GM18519 (cell line): ENCODE data around the gene SETSIP.
"Not testable (repeated sequence)": the region's sequence is repeated elsewhere in the genome, so short reads cannot be mapped to it uniquely, and the experiment has no call there.

Source experiments
- ATAC-seq: cut with Tn5 transposase; IDR thresholded peaks from one replicate; pipeline ENCODE4 v1.9.1; 2021; ENCODE audit warnings: mild to moderate bottlenecking, moderate library complexity; ENCODE audit not compliant: unreplicated experiment, low FRiP score

The SETSIP gene, protein sequence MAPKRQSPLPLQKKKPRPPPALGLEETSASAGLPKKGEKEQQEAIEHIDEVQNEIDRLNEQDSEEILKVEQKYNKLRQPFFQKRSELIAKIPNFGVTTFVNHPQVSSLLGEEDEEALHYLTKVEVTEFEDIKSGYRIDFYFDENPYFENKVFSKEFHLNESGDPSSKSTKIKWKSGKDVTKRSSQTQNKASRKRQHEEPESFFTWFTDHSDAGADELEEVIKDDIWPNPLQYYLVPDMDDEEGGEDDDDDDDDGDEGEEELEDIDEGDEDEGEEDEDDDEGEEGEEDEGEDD

DNA sequence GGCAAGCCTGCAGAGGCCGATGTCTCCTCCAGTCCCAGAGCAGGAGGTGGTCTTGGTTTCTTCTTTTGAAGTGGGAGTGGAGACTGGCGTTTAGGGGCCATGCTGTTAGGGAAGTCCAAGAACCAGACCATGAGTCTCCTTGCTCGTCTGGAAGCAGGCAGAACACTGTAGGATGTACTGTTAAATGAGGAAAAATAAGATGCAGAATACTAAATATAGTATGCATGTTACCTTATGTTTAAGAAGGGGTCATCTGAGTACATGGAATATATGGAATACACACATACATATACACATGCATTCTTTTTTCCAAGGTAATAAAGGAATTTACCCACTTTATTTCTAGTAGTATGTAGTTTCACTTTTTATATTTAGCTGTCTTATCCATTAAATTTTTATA lies at the start of gene SETSIP:
SETSIP (minus strand) TSS at position 101 of the 400 bp plus-strand sequence; CDS start at position 101, 0 bp downstream.
- no peak for ATAC-seq

DNA sequence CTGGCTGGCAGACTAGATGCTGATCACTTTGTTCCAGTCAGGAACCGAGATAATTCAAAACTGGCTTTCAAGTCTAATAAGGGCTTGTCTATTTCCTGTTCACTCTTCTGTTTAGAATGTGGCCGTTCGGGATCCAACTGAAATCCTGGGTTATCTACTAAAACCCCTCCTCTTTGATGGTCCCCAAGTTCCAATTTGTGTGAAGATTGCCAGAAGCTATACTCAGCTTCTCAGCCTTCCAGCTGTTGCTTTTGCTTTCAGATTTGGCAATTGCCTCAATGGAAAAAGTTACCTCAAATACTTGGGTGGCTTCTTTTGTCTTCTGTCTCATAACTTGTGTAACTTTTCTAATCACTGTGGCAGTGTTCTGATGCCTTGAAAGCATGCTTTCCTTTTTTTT lies 48.7 kb upstream of the SETSIP start:
- ATAC-seq, result no peak

DNA sequence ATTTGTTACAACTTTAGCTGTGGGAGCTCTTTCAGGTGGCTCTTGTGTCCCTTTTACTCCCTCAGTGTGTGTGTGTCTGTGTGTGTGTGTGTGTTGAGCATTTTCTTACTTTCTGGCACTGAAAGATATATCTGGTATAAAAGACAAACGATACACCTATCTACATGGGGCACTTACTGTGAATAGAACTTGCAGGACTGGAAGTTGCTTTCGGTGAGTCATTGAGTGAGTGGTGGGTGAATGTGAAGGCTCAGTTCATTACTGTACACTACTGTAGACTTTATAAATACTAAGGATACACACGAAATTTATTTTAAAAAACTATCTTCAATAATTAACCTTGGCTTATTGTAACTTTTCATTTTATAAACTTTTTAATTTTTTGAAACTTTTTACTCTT lies 43.6 kb upstream of the SETSIP start:
- ATAC-seq, result no peak

DNA sequence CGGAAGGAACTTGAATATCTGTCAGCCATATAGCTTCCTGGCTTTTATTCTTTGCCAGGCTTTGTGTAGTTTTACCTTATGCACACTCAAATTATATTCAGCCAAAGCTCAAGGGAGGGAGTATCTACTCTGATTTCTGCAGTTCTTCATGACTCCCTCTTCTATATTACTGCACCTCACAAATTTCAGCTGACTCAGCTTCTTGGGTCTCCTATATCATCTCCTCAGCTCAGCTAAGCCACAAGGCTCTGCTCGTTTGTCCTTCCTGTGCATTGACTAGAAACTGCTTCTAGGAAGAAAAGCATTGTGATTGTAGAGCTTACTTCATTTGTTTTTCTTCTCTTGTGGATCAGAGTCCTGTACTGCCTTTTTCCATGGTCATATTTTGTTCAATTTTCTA lies 42.3 kb upstream of the SETSIP start:
- ATAC-seq, result no peak

DNA sequence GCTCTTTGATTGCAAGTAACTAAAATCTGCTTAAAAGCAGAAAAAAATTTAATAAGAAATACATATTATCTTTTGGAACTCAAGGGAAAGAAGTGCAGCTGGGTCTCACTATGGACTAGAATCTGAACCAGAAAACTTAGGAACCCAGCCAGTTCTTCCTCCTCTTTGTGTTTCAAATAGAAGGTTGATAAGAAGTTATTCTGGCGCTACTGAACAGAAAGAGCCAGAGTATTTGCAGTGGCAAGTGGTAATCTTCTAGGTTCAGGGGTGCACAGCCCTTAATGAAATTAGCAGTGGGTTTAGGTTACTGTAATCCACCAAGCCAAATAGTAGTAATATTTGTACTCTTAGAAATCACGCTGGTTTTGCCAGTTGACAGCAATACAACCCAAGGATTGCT lies 33.4 kb upstream of the SETSIP start:
- ATAC-seq, result no peak

DNA sequence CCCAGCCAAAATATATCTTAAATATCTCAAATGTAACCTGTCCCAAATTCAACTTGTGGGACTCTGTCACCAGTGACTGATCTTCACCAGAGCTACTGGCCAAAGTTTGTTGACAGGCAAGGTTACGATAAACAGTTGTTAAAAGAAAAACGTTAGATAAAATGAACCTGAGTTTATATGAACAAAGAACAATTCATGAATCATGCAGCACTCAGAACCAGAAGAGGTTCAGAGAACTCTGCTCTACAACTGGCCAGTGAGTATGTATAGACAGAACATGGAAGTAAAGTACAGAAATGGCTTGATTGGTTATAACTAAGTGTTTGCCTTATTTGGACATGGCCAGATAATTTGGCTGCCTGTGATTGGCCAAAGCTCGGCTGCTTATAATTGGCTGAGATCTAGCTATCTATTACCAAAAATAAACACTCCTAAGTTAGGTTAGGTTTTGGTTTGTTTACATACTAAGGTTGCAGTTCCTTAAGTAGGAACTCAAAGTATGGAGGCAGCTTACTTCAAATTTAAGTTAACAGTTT lies 30.4 kb upstream of the SETSIP start:
- ATAC-seq, result no peak

DNA sequence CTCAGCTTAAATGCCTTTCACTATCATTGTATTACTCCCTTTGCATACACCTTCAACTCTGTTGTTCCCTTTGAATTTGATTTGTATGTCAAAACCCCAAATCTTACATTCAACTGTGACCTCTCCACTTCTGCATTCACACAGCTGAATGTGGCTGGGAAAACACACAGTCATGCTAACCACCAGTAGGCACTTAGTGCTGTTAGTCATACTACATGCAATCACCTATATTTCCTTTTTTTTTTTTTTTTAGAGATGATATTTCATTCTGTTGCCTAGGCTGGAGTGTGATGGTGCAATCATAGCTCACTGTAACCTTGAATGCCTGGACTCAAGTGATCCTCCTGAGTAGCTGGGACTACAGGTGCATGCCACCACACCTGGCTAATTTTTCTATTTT lies 21.1 kb upstream of the SETSIP start:
- ATAC-seq, result no peak

DNA sequence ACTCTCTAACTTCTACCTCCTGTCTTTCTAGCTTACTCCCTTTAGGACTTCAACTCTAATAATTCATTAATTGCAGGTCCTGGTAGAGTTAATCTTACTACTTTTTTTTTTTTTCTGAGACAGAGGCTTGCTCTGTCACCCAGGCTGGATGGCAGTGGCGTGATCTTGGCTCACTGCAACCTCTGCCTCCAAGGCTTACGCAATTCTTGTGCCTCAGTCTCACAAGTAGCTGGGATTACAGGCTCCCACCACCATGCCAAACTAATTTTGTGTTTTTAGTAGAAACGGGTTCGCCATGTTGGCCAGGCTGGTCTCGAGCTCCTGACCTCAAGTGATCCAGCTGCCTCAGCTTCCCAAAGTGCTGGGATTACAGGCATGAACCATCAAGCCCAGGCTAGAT lies 20.7 kb upstream of the SETSIP start:
- no peak for ATAC-seq

DNA sequence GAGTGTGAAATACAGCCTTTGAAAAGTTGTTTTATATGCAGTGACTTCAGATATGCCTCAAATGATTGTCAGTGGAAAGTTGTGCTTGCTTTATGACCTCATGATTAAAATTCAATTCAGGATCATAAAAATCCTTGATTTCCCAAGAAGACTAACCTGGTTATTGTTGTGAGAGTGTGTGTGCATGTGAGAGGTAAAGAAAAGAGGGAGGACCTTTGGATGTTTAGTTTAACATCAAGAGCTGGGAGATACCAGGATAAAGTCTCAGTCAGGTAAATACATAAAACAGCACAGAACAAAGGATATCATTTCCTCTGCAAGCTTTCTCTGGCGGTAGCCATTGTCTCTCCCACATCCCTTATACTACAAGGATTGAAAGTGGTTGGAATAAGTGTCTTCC lies 19.4 kb upstream of the SETSIP start:
- no peak for ATAC-seq

DNA sequence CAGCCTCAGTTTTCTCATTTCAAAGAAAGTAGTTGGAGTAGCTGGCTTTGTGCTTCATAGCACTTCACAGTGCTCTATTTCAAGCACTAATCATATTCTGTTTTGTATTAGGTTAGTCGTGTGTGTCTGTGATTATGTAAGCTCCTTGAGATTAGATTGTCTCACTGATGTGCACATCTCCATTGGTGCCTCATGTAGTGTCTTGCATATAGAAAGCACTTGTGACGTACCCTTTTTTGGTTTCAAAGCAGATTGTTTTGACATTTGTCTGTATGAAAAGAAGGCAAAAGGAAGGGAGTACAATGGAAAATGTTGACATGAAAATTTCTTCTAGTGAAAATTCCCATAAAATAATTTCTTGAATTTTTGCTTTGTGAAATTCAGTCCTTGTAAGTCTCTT lies 18.9 kb upstream of the SETSIP start:
- ATAC-seq, result no peak

DNA sequence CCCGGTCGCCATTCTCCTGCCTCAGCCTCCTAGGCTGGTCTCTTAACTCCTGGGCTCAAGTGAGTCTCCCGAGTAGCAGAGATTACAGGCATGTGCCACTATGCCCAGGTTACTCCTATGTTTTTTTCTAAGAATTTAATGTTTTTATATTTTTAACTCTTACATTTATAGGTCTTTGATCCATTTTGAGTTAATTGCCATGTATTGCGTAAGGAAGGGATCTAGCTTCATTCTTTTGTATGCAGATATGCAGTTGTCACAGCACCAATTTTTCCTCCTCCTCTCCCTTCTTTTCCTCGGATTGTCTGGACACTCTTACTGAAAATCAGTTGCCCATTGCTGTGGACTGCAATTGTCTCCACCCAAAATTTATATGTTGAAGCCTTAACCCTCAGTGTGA lies 16.4 kb upstream of the SETSIP start:
- ATAC-seq, result no peak

DNA sequence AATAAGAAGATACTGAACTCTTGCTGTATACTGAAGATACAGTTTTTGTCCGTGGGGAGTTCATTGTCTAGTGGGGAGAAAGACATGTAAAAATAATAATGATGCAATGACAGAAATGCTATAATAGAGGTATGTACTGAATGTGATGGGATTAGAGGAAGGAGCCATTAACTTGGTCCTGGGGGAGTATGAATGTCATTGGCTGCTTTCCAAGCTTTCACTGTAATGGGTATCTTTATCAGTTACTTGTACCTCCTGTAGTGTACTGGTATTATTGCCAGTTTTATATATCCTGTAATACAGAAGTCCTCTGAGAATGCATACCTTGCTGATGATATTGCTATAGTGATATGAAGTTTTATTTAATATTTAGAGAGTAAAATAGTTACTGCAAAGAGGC lies 12.3 kb upstream of the SETSIP start:
- ATAC-seq, result no peak

DNA sequence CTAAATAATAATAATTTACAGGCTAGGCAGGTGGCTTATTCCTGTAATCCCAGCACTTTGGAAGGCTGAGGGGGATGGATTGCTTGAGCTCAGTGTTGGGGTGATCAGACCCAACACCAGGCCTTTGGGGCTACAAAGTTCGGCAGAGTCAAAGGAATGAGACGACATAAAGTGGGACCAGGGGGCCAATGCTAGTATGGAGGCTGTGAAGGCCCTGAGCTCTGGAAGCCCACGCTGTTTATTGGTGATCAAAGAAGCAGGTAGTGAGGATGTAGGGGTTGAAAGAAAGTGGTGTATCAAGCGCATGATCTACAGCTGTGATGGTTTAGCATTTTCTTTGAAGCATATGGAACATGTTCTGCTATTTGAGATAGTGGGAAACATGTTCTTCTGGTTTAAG lies 10.5 kb upstream of the SETSIP start:
- no peak for ATAC-seq

DNA sequence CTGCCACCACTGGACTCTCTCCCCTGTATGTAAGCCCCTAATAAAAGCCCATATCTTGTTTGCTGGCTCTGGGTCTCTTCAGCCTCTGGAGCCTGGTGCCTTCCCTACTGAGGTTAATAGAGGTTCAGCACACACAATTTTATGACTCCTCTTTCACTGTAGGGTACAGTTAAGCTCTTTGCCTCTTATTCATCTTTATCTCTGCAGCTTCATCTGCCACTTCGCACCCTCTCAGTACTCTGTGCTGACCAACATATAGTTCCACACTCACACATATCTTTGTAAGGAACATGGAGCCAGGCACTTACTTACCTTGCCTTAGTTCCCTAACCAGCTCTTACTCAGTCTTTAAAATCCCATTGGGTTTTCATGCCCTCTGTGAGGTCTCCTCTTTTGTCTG lies 9.4 kb upstream of the SETSIP start:
- no peak for ATAC-seq

DNA sequence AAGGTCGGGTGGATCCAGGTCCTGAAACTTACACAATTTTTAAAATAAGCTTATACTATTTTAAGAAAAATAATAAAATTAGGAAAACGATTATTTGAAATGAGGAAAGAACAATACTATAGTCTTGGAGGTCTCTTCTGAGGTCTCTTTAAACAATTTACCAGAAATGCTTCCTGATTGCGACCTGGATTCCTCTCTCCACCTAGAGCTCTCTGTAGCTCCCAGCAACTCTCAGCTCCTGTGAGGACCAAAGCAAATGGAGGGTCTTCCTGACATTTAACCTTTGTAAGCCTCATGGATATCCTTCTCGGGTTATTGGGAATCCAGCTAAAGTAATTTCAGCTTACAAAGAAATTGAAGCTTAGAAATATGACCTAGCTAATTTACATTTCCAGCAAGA lies 5.8 kb upstream of the SETSIP start:
- ATAC-seq, result no peak

DNA sequence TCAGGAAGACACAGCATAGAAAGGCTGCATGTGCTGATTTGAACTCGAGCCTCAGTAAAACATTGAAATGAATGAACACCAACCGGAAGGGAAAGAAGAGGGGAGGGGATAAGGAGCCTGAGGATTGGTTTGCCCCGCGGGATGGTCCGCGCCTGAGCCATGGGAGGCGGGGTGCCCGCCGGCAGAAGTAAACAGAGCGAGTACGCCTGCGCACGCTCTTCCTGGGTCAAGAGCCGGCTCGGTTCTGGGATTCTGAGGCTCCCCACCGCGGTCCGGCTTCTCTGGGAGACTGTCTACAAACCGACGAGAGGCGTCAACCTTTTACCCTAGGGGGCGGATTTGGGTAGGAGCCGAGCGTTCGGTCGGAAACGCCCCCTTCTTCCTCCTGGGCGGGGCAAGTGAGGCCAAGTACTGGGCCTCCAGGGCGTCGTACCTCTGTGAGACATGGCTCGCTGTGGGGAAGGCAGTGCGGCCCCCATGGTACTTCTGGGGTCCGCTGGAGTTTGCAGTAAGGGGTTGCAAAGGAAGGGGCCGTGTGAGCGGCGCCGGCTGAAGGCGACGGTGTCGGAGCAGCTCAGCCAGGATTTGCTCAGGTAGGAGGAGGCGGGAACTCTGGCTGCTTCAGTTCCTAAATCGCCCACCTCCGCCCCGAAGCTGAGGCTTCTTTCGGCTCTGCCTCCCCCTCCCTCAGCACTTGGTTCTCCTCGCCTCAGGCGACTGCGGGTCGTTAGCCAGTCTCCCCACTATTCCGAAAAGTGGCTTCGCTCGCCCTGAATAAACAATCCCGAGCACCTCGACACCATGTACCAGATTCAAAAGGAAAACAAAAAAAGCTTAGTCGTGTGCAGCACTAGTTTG lies 5.1 kb upstream of the SETSIP start, which contains the start of gene BTBD8:
BTBD8 (plus strand) TSS at position 218 of the 858 bp plus-strand sequence; CDS start at position 445, 227 bp downstream.
- peak; percentile 91 for ATAC-seq

DNA sequence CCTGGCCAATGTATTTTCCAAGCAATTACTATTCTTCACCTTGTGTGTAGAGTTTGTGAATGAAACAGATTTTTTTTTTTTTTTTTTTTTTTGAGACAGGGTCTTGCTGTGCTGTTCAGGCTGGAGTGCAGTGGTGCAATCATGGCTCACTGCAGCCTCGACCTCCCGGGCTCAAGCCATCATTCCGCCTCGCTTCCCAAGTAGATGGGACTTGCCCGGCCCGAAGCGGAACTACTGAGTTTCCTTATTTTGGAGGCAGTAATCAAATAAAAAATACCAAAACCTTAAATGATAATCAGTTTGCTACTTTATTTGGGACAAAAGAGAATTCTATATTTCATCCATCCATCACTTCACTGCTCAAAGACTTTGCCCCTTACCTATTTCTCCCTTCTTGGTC lies 4.2 kb upstream of the SETSIP start:
- ATAC-seq, result no peak

DNA sequence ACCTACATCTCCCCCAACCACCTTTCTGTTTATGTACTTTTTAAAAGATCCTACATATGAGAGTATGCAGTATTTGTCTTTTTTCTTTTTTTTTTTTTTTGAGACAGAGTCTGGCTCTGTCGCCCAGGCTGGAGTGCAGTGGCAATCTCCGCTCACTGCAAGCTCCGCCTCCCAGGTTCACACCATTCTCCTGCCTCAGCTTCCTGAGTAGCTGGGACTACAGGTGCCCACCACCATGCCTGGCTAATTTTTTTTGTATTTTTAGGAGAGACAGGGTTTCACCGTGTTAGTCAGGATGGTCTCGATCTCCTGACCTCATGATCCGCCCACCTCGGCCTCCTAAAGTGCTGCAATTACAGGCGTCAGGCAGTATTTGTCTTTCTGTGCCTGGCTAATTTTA lies 2.9 kb upstream of the SETSIP start:
- ATAC-seq, result not testable (repeated sequence)

DNA sequence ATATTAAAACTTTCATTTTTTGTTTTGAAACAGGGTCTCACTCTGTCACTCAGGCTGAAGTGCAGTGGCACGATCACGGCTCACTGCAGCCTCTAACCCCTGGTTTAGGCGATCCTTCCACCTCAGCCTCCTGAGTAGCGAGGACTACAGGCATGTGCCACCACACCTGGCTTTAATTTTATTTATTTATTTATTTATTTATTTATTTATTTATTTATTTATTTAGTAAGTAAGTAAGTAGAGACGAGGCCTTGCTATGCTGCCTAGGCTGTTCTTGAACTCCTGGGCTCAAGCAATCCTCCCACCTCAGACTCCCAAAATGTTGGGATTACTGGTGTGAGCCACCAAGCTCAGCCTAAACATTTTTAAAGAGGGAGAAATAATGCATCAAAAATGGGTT lies 1.2 kb upstream of the SETSIP start:
- ATAC-seq, result no peak

DNA sequence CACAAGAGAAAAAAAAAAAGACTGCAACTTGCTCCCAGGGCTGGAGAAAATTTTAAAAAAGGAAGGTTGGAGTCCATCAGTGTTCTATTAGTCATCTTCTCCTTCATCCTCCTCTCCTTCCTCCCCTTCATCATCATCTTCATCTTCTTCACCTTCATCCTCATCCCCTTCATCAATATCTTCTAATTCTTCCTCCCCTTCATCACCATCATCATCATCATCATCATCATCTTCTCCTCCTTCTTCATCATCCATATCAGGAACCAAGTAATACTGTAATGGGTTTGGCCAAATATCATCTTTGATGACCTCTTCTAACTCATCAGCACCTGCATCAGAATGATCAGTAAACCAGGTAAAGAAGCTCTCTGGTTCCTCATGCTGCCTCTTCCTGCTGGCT lies 765 bp downstream of the SETSIP start:
- not testable (repeated sequence) for ATAC-seq

DNA sequence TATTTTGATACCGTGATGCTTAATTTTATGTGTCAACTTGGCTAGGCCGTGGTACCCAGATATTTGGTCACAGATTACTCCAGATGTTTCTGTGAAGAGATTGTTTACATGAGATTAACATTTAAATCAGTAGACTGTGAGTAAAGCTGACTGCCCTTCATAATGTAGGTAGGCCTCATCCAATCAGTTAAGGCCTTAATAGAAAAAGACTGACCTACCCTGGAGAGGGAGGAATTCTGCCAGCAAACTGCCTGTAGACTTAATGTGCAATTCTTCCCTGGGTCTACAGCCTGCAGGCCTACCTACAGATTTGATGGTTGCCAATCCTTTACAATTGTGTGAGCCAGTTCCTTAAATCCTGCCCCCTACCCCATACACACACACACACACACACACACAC lies 4.3 kb downstream of the SETSIP start:
- ATAC-seq, result no peak

DNA sequence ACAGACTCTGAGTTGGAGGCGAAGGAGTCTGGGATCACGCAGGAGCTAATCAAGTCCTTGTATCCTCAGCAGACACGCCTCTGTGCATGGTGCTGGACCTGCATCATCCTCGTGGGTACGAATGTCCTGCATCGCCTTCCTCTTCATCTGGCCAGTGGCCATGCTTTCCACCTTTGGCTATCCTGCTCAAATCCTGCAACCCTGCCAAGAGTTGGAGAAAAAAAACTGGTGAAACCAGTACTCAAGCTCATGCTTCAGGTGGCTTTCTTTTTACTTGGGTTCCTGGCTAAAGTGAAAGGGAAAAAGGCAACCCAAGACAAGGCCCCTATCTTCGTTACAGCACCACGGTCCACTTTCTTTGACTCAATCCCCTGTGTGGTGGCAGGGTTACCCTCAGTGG lies 8.9 kb downstream of the SETSIP start:
- no peak for ATAC-seq
